HG03159 (cell line): Measurements from ENCODE around the gene FLT3LG.
A peak's percentile ranks its signal among the peaks of the same experiment; 100 is the strongest.

ENCODE experiments used
- ATAC-seq: cut with Tn5 transposase; IDR thresholded peaks from one replicate; pipeline ENCODE4 v1.9.1; 2021; ENCODE audit warnings: mild to moderate bottlenecking, moderate library complexity; ENCODE audit not compliant: unreplicated experiment

Gene FLT3LG

DNA sequence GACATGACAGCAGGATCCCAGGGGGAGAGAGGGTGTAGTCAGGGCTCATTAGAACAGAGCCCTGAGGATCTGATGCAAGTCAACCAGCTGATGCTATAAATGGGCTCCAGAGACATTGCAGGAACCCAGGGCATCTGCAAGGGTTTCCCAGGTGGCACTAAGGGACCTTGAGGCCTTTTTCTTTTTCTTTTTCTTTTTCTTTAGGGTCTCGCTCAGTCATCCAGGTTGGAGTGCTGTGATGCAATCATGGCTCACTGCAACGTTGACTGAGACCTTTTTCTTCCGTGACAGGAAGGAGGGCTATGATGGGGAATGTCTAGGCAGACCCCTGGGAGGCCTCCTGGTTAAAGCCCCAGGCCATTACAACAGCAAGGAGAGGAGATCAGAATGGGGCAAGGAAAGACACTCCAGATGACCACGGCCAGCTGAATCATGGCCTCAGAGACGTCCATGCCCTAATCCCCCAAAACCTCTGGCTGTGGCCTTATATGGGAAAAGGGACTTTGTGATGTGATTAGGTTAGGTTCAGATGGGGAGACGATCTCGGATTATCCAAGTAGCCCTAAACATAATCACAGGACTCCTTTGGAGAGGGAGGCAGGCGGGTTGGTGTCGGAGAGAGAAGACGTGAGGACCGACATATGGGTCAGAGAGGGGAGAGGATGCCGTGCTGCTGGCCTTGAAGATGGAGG is 33.9 kb downstream of the FLT3LG start:
- ATAC-seq: no peak

DNA sequence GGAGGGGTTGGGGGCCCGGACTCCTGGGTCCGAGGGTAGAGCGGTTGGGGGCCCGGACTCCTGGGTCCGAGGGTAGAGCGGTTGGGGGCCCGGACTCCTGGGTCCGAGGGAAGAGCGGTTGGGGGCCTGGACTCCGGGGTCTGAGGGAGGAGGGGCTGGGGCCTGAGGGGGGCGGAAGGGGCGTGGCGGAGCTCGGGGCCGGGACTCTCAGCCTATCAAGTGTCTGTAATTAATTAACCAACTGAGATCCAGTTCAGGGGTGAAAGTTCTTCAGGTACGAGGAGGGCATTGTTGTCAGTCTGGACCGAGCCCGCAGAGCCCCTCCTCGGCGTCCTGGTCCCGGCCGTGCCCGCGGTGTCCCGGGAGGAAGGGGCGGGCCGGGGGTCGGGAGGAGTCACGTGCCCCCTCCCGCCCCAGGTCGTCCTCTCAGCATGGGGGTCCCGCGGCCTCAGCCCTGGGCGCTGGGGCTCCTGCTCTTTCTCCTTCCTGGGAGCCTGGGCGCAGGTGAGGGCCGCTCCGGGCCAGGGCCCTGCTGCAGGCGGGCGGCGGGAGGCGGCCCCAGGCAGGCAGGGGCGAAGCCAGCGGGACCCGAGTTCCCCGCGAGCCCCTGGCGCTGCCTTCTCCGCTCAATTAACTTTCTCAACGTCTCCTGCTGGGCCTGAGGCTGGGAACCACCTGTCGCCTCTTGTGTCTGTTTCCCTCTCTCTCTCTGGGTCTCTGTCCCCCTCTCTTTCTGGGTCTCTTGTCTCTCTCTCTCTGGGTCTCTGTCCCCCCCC is 39.1 kb downstream of the FLT3LG start:
- ATAC-seq: no peak

DNA sequence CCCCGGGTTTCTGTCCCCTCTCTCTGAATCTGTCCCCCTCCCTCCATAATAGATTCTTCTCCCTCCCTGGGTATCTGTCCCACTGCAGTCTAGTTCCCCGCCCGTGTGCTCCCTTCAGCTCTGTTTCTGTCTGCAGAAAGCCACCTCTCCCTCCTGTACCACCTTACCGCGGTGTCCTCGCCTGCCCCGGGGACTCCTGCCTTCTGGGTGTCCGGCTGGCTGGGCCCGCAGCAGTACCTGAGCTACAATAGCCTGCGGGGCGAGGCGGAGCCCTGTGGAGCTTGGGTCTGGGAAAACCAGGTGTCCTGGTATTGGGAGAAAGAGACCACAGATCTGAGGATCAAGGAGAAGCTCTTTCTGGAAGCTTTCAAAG is 39.7 kb downstream of the FLT3LG start:
- no peak for ATAC-seq

DNA sequence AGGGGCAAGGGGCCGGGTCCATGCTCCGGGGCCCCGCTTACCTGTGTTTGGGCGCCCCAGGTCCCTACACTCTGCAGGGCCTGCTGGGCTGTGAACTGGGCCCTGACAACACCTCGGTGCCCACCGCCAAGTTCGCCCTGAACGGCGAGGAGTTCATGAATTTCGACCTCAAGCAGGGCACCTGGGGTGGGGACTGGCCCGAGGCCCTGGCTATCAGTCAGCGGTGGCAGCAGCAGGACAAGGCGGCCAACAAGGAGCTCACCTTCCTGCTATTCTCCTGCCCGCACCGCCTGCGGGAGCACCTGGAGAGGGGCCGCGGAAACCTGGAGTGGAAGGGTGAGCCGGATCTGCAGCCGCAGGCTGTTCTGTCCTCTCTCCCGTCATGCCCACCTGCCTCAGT is 40.1 kb downstream of the FLT3LG start:
- ATAC-seq: no peak

DNA sequence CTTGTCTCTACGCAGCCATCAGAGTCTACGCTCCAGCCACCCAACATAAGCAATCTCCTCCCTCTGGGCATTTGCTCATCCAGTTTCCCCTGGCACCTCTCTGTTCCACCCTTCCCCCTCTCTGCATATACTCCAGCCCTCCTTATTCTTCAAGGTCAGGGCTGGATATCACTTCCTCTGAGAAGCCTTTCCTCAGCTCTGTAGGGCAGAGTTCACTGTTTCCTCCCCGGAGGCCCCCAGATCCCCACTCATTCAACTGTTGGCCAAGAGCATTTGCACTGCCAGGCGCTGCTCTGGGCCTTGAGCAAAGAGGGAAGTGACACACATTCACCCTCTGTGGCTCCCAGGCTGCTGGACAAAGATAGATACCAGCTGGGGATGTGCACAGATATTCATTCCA is 41.8 kb downstream of the FLT3LG start:
- ATAC-seq: no peak

DNA sequence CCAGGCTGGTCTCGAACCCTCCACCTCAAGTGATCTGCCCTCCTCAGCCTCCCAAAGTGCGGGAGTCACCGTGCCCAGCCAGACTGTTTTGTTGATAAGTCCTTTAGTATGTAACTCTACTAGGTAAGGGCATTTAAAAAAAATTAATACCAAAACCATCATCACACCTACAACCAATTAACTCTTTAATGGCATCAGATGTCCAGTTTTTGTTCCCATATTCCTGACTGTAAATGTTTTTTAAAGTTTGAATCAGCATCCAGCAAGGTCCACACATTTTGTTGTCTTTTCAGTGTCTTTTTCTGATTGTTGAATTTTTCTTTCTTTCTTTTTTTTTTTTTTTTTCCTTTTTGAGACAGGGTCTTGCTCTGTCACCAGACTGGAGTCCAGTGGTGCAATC is 44.0 kb downstream of the FLT3LG start:
- ATAC-seq: no peak

DNA sequence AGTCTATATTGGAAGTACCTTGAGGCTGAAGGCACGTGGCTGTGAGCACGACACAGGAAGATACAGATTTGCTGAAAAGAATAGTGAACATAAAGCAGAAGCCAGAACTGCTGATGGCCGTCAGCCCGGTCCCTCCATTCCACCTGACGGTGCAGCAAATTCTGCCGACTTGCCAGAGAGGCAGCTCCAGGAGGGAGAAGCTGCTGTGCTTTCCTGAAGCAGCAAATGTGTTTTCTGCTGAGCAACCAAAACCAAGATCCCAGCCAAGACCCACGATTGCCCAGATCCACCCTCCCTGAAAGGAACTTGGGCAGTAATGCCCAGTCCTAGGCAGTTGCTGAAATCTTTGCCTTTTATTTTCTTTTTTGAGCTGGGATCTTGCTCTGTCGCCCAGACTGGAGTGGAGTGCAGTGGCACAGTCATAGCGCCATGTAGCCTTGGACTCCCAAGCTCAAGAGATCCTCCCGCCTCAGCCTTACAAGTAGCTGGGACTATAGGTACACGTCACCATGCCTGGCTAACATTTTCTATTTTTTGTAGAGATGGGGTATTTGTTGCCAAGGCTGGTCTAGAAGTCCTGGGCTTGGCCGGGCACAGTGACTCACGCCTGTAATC is 46.8 kb downstream of the FLT3LG start:
- ATAC-seq: no peak

DNA sequence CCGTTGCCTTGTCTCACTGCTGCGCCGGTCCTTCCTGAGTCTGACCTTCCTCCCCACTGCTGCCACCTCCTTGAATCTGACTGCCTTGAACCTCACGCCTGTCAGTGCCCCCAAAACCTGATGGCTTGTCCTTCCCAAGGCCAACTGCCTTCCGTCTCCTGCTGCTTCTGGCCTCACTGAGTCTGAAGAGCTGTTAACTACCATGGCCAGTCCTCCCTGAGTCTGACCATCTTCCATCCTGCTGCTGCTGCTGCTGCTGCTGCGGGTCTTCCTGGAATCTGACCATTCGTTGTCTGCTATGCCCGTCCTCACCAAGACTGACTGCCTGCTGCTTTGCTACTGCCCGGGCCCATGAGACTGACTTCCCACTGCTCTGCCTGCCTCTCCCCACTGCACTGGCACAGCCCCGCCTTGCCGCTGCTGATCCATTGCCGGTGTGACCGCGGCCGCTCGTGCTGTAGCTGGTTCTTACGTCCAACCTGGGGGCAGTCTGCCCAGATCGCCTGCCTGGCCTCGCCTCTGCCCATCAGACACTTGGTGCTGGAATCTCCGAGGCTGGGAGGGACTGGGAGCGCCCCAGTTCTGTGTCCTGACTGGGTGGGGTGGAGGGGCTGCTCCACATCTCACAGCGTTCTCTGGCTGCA is 50.9 kb downstream of the FLT3LG start:
- ATAC-seq: no peak

DNA sequence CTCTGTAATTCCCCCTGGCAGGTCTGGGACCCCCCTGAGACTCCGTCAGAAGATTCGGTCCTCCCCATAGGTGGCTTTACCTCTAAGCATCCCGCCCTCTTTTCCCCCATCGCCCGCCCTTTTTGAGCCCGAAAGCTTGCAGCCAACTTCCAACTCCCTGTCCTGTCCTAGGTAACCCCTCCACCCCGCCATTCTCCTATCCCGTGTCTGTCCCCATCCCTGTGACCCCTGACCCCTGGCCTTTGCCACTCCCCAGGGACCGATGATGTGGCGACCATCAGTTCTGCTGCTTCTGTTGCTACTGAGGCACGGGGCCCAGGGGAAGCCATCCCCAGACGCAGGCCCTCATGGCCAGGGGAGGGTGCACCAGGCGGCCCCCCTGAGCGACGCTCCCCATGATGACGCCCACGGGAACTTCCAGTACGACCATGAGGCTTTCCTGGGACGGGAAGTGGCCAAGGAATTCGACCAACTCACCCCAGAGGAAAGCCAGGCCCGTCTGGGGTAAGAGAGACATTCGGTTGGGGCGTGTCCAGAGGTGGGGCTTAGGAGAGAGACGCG is 54.3 kb downstream of the FLT3LG start:
- no peak for ATAC-seq

DNA sequence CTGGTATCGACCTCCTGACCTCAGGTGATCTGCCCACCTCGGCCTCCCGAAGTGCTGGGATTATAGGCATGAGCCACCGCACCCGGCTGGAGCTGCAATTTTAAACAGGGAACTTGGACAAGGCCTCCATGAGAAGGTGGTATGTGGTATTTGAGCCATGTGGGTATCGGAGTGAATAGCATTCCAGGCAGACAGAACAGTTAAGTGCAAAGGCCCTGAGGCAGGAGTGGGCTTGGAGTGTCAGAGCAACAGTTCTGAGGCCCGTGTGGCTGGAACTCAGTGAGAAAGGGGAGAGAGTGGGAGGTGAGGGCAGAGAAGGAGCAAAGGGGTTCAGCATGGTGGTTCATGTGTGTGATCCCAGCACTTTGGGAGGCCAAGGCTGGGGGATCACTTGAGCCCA is 56.7 kb downstream of the FLT3LG start:
- no peak for ATAC-seq

DNA sequence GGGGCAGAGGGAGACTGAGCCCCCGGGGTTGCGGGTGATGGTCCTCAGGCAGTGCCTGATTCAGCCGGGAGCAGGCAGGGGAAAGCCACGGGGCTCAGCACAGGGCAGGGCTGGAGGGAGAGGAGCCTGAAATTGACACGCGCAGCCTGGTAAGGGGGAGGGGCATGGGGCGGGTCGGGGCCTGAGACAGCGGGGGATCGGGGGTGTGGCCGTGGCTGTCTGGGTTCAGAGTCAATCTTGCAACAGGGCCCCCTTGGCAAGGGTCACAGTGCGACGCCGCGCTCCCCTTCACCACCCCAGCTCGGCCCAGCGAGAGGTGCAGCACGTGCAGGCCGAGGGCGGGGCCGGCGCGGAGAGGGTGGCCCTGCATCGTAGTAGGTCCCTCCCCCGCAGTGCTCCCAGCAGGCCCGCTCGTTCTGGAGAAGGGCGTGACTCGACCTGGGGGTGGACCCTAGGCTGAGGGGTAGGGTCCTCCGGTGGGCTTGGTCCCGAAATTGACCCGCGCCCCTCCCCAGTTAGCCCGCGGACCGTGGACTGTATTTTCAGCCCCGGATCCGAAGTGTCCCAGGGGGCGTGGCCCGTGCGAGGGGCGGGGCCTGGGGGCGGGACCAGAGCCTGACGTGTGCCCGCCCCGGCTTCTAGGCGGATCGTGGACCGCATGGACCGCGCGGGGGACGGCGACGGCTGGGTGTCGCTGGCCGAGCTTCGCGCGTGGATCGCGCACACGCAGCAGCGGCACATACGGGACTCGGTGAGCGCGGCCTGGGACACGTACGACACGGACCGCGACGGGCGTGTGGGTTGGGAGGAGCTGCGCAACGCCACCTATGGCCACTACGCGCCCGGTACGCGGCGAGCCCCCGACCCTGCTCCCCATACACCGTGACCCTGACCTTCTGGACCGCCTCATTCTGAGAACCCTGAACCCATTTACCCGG is 59.8 kb downstream of the FLT3LG start:
- ATAC-seq: peak; percentile 75

DNA sequence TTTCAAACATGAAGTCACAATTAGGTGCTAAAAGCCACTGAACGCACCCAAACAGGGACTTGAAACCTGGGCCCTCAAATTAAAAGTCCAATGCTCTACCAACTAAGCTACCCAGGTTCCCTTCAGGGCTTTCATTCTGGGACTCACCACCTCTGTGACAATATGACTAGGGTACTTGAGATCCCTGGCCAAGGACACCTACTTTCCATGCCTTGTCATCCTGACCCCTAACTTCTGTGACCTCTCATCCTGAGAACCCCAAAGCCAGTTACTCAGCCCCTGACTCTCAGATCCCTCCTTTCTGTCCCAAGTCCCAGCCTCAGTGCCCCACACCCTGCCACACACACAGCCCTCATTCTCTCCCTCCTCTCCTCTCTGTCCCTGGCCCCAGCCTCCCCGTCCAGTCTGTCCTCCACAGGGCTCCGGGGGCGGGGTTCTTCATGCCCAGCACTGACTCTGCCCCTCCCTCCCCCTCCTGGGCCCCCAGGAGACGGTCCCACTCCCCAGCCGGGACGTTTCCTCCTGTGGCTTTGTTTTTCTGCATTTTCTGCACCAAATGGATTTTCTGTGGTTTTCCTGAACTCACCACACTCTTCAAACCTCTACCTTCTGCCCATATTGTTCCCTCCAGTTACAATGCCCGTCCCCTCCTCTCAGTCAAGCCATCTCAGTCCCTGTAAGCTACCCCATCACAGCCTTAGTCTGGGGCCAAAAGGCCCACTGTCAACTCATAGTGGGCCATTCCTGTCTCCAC is 60.8 kb downstream of the FLT3LG start:
- no peak for ATAC-seq
